Vagina (tissue), 2 donors: ENCODE data around the gene LKAAEAR1. TPM values are rescaled to one million over a fixed set of nuclear protein-coding genes. Genes with fewer than 3 reads are reported as not detected.

Source experiments
- DNase-seq, 2 donors: peaks; one replicate each; pipeline ENCODE4 v3.0.0-alpha.2; 2017; ENCODE audit errors: extremely low spot score in 2 of 2
- H3K27ac ChIP-seq: fragments of 200-600 bp; sonication (generic); one replicate; pipeline ENCODE4 v1.5.1; 2019
- H3K27me3 ChIP-seq: fragments of 200-600 bp; sonication (generic); one replicate; pipeline ENCODE4 v1.5.1; 2019
- H3K36me3 ChIP-seq, 2 donors: fragments of 200-600 bp; sonication (generic); one replicate each; pipeline ENCODE4 v1.5.1; 2017 to 2019
- H3K4me1 ChIP-seq: fragments of 200-600 bp; sonication (generic); one replicate; pipeline ENCODE4 v1.5.1; 2019
- H3K4me3 ChIP-seq, 2 donors: fragments of 200-600 bp; sonication (generic); 1 replicate in 1 of 2; 2 replicates in 1 of 2; pipeline ENCODE4 v1.5.1; 2016 to 2019
- H3K9me3 ChIP-seq: fragments of 200-600 bp; sonication (generic); one replicate; pipeline ENCODE4 v1.5.1; 2019
- CTCF ChIP-seq, 3 experiments: fragments of 450-650 bp in 2 of 3; fragments of 200-600 bp in 1 of 3; sonication (generic) in 1 of 3; IDR thresholded peaks; one replicate each; pipeline ENCODE4 v1.5.1; 2017 to 2019; ENCODE audit warnings: antibody characterized with exemption in 3 of 3, mild to moderate bottlenecking in 2 of 3, moderate library complexity in 2 of 3
- POLR2A ChIP-seq, 2 donors: fragments of 450-650 bp; IDR thresholded peaks; one replicate each; pipeline ENCODE4 v1.6.1; 2017; ENCODE audit warnings: antibody characterized with exemption in 2 of 2, mild to moderate bottlenecking in 2 of 2, moderate library complexity in 2 of 2
- POLR2AphosphoS5 ChIP-seq, 2 donors: sonication (generic); formaldehyde crosslinking; IDR thresholded peaks; one replicate each; pipeline ENCODE4 v1.9.0; 2017; ENCODE audit warnings: antibody characterized with exemption in 2 of 2, mild to moderate bottlenecking in 2 of 2, low read depth in 1 of 2; ENCODE audit not compliant: insufficient read depth in 1 of 2
- intact Hi-C: fragments of 100-400 bp; cut with DNase I; formaldehyde crosslinking; loops from one replicate; pipeline ENCODE4 v1.15.1; 2023
- total RNA-seq: library from RNA; depleted of rRNA; stranded (reverse); fragments of >200 nt; gene quantifications from one replicate; pipeline ENCODE4 v1.2.3, GENCODE V29; 2016

The LKAAEAR1 gene
- total RNA-seq, 1 donor from 2014 or later, result not detected

GRCh38 chr20:64110411-64111068, 26.3 kb upstream of the LKAAEAR1 start:
- no peaks in the 10 kb centered on the region for H3K9me3 ChIP-seq
- no peaks in the 10 kb centered on the region for H3K36me3 ChIP-seq
- no peak overlapping the region for H3K4me3 ChIP-seq
- no peaks in the 10 kb centered on the region for H3K27me3 ChIP-seq
- no peak overlapping the region for H3K27ac ChIP-seq
- no peaks in the 10 kb centered on the region for H3K4me1 ChIP-seq
- intact Hi-C loops, result no loop called here
- TF ChIP-seq POLR2A (IDR thresholded peaks at IDR 0.05), result no peak
- TF ChIP-seq POLR2AphosphoS5 (IDR thresholded peaks at IDR 0.05; ENCODE audit: insufficient read depth in 1 of 2, low read depth in 1 of 2), result no peak
- TF ChIP-seq CTCF (IDR thresholded peaks at IDR 0.05), result no peak
- DNase-seq, result no peak

GRCh38 chr20:64109831-64110391, 25.7 kb upstream of the LKAAEAR1 start:
- H3K4me1 ChIP-seq, result no peaks in the 10 kb centered on the region
- intact Hi-C loops, result no loop called here
- H3K4me3 ChIP-seq, result no peak overlapping the region
- H3K9me3 ChIP-seq, result no peaks in the 10 kb centered on the region
- no peaks in the 10 kb centered on the region for H3K27me3 ChIP-seq
- H3K27ac ChIP-seq, result no peak overlapping the region
- DNase-seq, result no peak
- H3K36me3 ChIP-seq, result no peaks in the 10 kb centered on the region
- TF ChIP-seq POLR2A (IDR thresholded peaks at IDR 0.05) (no peak), POLR2AphosphoS5 (IDR thresholded peaks at IDR 0.05; ENCODE audit: insufficient read depth in 1 of 2, low read depth in 1 of 2) (no peak), CTCF (IDR thresholded peaks at IDR 0.05) (no peak)

- Histone ChIP-seq H3K27me3 (no peaks in the 10 kb centered on the region), H3K27ac (no peak overlapping the region), H3K36me3 (no peaks in the 10 kb centered on the region), H3K4me1 (no peaks in the 10 kb centered on the region), H3K9me3 (no peaks in the 10 kb centered on the region), H3K4me3 (no peak overlapping the region)
- TF ChIP-seq POLR2A (IDR thresholded peaks at IDR 0.05) (no peak), POLR2AphosphoS5 (IDR thresholded peaks at IDR 0.05; ENCODE audit: insufficient read depth in 1 of 2, low read depth in 1 of 2) (no peak), CTCF (IDR thresholded peaks at IDR 0.05) (no peak)
- no peak for DNase-seq
- intact Hi-C loops, result no loop called here
Observed at GRCh38 chr20:64108731-64109681, 24.8 kb upstream of the LKAAEAR1 start.

GRCh38 chr20:64107736-64108457, 23.7 kb upstream of the LKAAEAR1 start:
- no peak for TF ChIP-seq POLR2A (IDR thresholded peaks at IDR 0.05)
- no peak for TF ChIP-seq POLR2AphosphoS5 (IDR thresholded peaks at IDR 0.05; ENCODE audit: insufficient read depth in 1 of 2, low read depth in 1 of 2)
- no peak for TF ChIP-seq CTCF (IDR thresholded peaks at IDR 0.05)
- no peaks in the 10 kb centered on the region for H3K4me1 ChIP-seq
- no peaks in the 10 kb centered on the region for H3K27me3 ChIP-seq
- no peaks in the 10 kb centered on the region for H3K9me3 ChIP-seq
- intact Hi-C loops, result no loop called here
- H3K36me3 ChIP-seq, result no peaks in the 10 kb centered on the region
- H3K4me3 ChIP-seq, result no peak overlapping the region
- no peak overlapping the region for H3K27ac ChIP-seq
- no peak for DNase-seq
